Epithelial cell of esophagus (primary cell): ENCODE data around the gene ITGA1.

Experiments used
- DNase-seq: peaks from one replicate; pipeline ENCODE4 v3.0.0; 2010; ENCODE audit warnings: low read depth
- H3K4me3 ChIP-seq: 2 replicates; pipeline ENCODE4 v1.5.1; 2011; ENCODE audit warnings: mild to moderate bottlenecking, low read length, control low read depth
- TF ChIP-seq, protein P1 (sequence below): IDR thresholded peaks from 2 replicates; pipeline ENCODE4 v1.5.1; 2011; ENCODE audit warnings: low read depth, mild to moderate bottlenecking, low read length, control low read depth, inconsistent platforms; ENCODE audit not compliant: insufficient read depth; ENCODE audit errors: missing control alignments

Gene ITGA1

DNA sequence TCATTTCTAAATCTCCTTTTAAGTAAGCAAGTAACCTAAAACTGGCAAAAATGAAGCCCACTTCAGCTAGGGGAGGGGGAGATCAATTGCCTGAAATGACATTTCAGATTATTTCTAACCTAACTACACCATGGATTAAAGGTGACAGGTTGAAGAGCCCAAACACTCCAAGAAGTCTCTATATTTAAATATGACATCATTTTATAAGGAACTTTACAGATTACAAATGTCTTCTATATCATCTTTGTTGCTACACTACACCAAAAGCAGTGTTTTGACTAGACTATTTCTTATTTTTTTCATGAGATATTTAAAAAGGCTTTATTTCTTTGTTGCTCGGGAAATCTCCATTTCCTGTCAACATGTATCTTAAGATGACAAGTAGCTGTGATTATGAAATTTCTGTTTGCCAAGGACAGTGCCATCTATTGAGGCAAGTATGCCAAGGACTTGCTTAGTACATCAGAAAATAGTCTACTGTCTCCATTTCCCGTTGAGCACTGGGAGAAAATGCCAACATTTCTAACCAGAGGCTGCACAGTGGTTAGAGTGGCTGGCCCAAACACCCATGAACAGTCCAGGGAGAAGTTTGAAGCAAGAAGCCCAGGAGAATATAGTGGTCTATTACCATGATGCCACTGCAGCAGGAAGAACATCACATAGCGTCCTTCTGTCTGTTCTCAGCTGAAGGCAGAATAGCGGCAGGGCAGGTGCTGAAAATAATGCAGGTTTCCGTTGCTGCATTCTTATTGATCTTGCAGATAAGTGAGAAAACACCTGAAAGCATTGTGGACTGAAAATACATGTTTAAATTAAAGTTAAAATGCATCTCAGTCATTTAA lies 108.1 kb downstream of the ITGA1 start:
- TF ChIP-seq, protein P1, sequence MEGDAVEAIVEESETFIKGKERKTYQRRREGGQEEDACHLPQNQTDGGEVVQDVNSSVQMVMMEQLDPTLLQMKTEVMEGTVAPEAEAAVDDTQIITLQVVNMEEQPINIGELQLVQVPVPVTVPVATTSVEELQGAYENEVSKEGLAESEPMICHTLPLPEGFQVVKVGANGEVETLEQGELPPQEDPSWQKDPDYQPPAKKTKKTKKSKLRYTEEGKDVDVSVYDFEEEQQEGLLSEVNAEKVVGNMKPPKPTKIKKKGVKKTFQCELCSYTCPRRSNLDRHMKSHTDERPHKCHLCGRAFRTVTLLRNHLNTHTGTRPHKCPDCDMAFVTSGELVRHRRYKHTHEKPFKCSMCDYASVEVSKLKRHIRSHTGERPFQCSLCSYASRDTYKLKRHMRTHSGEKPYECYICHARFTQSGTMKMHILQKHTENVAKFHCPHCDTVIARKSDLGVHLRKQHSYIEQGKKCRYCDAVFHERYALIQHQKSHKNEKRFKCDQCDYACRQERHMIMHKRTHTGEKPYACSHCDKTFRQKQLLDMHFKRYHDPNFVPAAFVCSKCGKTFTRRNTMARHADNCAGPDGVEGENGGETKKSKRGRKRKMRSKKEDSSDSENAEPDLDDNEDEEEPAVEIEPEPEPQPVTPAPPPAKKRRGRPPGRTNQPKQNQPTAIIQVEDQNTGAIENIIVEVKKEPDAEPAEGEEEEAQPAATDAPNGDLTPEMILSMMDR, result no peak
- DNase-seq, result no peak
- H3K4me3 ChIP-seq, result no peak overlapping the region

DNA sequence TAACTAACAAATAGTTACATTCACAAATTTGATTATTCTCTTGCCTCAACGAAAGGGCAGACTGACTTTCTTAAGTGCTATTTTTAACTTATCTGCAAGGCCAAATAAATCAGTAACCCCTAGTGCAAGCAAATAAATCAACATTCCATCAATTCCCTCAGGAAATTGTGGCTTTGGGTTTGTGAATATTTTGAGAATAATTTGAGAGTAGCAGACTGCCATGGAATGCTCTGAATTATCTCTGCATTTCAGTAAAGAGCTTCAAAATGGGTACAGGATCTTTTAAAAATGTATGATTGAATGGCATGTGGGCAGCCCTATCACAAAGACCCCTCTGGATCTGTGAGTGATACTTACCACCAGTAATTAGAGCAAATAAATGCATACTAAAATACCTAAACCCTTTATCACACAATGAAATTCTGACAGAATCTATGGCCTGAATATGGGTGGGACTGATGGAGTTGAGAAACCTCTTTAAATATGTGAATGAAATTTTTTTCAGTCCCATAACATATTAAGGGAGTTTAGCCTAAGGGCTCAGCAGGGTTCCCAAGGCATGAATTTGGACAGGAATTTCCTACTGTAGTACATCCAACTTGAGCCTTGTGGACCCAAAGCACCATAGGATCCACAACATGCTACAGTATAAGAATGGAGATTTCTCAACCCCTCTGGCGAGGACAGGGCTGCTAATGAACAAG lies 109.0 kb downstream of the ITGA1 start:
- TF ChIP-seq, protein P1, result no peak
- no peak for DNase-seq
- no peak overlapping the region for H3K4me3 ChIP-seq

DNA sequence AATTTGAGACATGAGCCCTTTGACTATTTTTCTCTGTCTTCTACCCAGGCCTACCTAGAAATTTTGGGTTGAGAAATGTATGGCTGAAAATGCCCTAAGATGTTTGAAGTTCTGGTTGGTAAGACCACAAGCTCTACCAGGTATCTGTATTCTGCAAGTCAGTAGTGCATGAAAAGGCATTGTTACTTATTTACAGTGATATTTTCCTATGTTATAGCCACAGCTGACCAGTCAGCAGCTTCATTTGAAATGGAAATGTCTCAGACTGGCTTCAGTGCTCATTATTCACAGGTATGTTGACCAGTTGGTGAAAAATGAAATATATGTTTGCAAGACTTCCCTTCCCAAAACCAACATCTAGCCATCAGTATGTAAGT lies 109.5 kb downstream of the ITGA1 start:
- TF ChIP-seq, protein P1, result no peak
- no peak overlapping the region for H3K4me3 ChIP-seq
- DNase-seq, result no peak

DNA sequence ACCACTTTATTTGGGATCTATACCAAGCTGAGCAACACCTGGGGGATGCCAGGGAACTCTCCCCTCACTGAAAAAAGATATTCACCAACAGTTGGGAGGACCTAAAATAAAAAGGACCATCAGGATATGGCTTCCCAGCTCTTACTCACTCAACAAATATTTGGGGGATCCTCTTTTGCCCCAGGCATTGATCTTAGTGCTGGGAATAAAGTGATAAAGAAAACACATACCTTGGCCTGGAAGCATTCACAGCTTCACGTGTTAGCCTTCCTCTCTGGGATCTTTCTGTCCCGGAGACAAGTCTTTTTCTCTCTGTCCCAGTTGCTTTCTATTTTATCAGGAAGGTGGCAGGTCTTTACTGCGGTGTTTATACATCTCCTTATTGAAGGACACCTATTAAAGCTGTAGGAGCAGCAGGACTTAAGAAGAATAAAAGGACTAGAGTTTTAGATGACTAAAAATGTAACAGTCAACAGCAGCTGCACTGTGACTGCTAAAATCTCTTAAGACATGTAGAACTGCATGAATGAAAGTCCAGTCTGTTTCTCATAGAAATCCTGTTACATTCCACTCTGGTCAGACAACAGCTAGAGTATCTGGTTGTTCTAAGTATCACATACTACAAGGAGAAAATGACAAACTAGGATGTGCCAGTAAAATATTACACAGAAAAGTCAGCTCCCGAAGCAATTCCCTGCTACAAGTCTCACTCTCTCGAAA lies 111.4 kb downstream of the ITGA1 start:
- TF ChIP-seq, protein P1, result no peak
- DNase-seq, result no peak
- H3K4me3 ChIP-seq, result no peak overlapping the region

DNA sequence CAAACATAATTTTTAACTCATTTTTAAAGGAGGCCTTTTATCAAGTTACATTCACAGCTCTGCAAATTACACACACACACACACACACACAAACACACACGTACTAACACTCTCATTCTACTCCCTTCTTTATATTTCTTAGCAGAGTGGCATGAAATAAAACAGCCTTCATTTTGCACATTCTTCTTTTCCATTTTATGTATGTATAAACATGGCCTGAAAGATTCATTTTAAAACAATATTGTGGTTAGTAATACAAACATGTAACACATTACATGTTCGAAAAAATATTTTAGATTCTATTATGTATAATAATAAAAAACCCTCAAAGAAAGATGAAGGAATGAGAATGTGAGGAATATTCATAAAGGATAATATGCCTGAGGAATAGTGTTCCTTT lies 115.4 kb downstream of the ITGA1 start:
- TF ChIP-seq, protein P1, result no peak
- no peak overlapping the region for H3K4me3 ChIP-seq
- no peak for DNase-seq

DNA sequence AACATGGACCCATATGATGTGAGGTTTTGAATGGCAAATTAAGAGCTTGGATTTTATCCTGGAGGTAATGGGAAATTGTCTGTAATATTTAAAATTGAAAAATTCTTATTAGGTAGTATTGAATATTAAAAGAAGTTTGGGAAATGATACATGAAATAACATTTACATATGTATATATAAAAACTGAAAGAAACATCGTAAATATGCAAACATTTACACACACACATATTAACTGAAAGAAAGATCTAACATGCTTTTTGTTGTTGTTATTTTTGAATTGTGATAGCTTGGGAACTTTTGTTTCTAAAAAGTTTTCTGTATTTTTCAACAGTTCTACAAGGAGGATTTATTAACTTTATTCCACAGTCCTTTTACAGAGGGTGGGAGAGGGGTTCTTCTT lies 118.6 kb downstream of the ITGA1 start:
- H3K4me3 ChIP-seq, result no peak overlapping the region
- no peak for DNase-seq
- TF ChIP-seq, protein P1, result no peak
